Astrocyte (in vitro differentiated cells and primary cell): ENCODE data around the gene CRYL1.

Experiments used
- CTCF ChIP-seq: IDR thresholded peaks from 2 replicates; pipeline ENCODE4 v1.5.1; 2011; ENCODE audit warnings: low read depth, mild to moderate bottlenecking, inconsistent platforms, low read length, moderate library complexity; ENCODE audit not compliant: insufficient read depth
- EZH2 ChIP-seq: IDR thresholded peaks from 2 replicates; pipeline ENCODE4 v1.6.1; 2012; ENCODE audit warnings: mild to moderate bottlenecking, low read length, inconsistent platforms; ENCODE audit not compliant: insufficient read depth

- TF ChIP-seq CTCF: no peak
- no peak for TF ChIP-seq EZH2
Observed at GRCh38 chr13:20442375-20442774, 83.3 kb downstream of the CRYL1 start.
